ENCODE results near the gene PRICKLE2. TPM values are rescaled to one million over a fixed set of nuclear protein-coding genes. Genes with fewer than 3 reads are reported as not detected.

The PRICKLE2 gene
- total RNA-seq, 1 experiment from 2014 or later: 9.6 TPM

DNA sequence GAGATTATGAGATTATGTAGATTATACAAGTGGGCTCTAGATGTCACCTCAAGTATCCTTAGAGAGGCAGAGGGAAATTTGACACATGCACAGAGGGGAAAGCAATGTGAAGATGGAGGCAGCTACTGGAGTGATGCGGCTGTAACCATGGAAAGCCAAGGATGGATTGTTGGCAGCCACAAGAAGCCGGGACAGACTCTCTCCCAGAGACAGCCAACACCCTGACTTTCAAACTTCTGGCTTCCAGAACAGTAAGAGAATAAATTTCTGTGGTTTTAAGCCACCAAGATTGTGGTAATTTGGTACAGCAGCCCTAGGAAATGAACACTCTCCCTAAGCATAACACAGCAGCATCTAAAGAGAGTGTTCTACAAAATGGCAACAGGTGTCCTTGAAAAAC is 34.4 kb upstream of the PRICKLE2 start:
- intact Hi-C loops (cut with micrococcal nuclease): no loop called here
- H3K4me1 Mint-ChIP-seq (ENCODE audit: insufficient read depth, unreplicated experiment): peaks cover 51% of the 10 kb centered on the region
- BruUV-seq (replicated peaks): no TSS peak
- H3K9me3 Mint-ChIP-seq (ENCODE audit: unreplicated experiment): peaks cover 7% of the 10 kb centered on the region
- no peaks in the 10 kb centered on the region for H3K27me3 Mint-ChIP-seq (ENCODE audit: insufficient read depth, unreplicated experiment)
- H3K36me3 Mint-ChIP-seq (ENCODE audit: insufficient read depth, unreplicated experiment): peaks cover 21% of the 10 kb centered on the region
- CTCF ChIA-PET: interaction anchor here (0.6 kb wide), 1 partner anchor 101 kb away, joined by 3 read pairs; no protein-coding TSS in a partner anchor
- POLR2A ChIA-PET: no interaction called here
- no peak for DNase-seq (ENCODE audit: unreplicated experiment)
- TF ChIP-seq, protein P1, sequence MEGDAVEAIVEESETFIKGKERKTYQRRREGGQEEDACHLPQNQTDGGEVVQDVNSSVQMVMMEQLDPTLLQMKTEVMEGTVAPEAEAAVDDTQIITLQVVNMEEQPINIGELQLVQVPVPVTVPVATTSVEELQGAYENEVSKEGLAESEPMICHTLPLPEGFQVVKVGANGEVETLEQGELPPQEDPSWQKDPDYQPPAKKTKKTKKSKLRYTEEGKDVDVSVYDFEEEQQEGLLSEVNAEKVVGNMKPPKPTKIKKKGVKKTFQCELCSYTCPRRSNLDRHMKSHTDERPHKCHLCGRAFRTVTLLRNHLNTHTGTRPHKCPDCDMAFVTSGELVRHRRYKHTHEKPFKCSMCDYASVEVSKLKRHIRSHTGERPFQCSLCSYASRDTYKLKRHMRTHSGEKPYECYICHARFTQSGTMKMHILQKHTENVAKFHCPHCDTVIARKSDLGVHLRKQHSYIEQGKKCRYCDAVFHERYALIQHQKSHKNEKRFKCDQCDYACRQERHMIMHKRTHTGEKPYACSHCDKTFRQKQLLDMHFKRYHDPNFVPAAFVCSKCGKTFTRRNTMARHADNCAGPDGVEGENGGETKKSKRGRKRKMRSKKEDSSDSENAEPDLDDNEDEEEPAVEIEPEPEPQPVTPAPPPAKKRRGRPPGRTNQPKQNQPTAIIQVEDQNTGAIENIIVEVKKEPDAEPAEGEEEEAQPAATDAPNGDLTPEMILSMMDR (IDR thresholded peaks at IDR 0.05; ENCODE audit: unreplicated experiment): no peak
- H3K4me3 Mint-ChIP-seq (ENCODE audit: unreplicated experiment): no peak overlapping the region
- no peak overlapping the region for H3K27ac Mint-ChIP-seq (ENCODE audit: low read depth, unreplicated experiment)

DNA sequence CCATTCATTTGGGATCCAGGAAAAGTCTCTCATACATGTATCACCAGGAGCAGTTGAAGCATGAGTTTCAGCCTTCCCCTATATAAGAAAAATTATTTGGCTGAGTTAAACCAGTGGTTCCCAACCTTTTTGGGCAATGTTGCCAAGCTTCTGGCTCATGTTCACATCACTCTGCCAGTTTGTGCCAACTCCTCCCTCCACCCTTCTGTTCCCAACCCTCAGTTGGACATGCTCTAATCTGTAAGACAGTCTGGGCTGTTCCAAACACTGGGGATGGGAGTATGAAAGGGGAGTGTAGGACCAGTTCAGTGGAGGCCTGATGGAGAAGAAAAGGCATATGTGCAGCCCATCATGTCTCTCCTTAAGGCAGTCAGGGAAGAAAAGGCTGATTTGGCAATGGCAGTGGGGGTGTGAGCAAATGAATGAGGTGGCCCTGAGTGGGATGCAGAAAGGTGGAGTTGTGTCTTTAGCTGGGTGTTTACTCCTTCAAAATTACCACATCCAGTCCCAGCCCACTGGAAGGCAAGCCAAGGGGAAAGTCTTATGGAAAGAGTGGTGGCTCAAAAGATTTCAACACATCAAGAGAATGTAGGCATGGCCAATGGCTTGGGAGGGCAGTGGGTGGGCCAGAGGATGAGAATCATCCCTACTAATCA is 32.0 kb upstream of the PRICKLE2 start:
- no TSS peak for BruUV-seq (replicated peaks)
- Mint-ChIP-seq H3K27ac (ENCODE audit: low read depth, unreplicated experiment) (peak overlapping the region; percentile 78), H3K4me1 (ENCODE audit: insufficient read depth, unreplicated experiment) (peaks cover 45% of the 10 kb centered on the region), H3K36me3 (ENCODE audit: insufficient read depth, unreplicated experiment) (peaks cover 16% of the 10 kb centered on the region), H3K9me3 (ENCODE audit: unreplicated experiment) (peaks cover 3% of the 10 kb centered on the region), H3K27me3 (ENCODE audit: insufficient read depth, unreplicated experiment) (no peaks in the 10 kb centered on the region), H3K4me3 (ENCODE audit: unreplicated experiment) (no peak overlapping the region)
- ChIA-PET POLR2A (no interaction called here), CTCF (interaction anchor here (0.5 to 1.1 kb wide), 2 partner anchors 74 to 233 kb away, joined by 3 read pairs; no protein-coding TSS in a partner anchor)
- no peak for DNase-seq (ENCODE audit: unreplicated experiment)
- TF ChIP-seq, protein P1 (IDR thresholded peaks at IDR 0.05; ENCODE audit: unreplicated experiment): no peak
- intact Hi-C loops (cut with micrococcal nuclease): no loop called here

DNA sequence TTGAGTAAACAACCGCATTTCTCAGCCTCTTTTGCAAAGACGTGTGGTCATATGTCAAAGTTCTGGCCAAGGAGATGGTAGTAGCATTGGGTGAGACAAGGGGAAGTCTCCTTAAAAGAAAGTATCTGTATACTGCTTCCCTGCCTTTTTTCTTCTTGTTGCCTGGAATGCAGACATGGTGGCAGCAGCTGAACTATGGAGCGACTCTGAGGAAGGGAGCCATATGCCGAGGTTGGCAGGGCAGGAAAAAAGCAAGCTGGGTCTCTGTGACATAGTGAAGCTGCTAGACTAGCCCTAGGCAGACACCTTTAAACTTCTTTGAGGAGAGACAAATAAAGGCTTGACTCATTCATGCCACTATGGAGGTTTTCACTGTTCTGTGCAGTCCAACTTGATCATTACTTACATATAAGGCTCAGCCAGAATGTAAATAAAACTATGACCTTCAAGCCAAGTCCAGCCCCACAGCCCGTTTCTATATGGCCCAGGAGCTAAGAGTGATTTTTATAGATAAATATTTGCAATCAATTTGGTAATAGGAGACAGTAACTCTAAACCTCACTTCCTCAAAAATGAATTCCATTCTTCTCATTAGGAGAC is 30.6 kb upstream of the PRICKLE2 start:
- intact Hi-C loops (cut with micrococcal nuclease): no loop called here
- DNase-seq (ENCODE audit: unreplicated experiment): no peak
- H3K27ac Mint-ChIP-seq (ENCODE audit: low read depth, unreplicated experiment): no peak overlapping the region
- peaks cover 44% of the 10 kb centered on the region for H3K4me1 Mint-ChIP-seq (ENCODE audit: insufficient read depth, unreplicated experiment)
- no peaks in the 10 kb centered on the region for H3K27me3 Mint-ChIP-seq (ENCODE audit: insufficient read depth, unreplicated experiment)
- CTCF ChIA-PET: no interaction called here
- peaks cover 7% of the 10 kb centered on the region for H3K36me3 Mint-ChIP-seq (ENCODE audit: insufficient read depth, unreplicated experiment)
- no peaks in the 10 kb centered on the region for H3K9me3 Mint-ChIP-seq (ENCODE audit: unreplicated experiment)
- BruUV-seq (replicated peaks): no TSS peak
- POLR2A ChIA-PET: interaction anchor here (5.2 kb wide), 1 partner anchor 10 kb away, joined by 29 read pairs; no protein-coding TSS in a partner anchor
- TF ChIP-seq, protein P1 (IDR thresholded peaks at IDR 0.05; ENCODE audit: unreplicated experiment): no peak
- H3K4me3 Mint-ChIP-seq (ENCODE audit: unreplicated experiment): no peak overlapping the region

DNA sequence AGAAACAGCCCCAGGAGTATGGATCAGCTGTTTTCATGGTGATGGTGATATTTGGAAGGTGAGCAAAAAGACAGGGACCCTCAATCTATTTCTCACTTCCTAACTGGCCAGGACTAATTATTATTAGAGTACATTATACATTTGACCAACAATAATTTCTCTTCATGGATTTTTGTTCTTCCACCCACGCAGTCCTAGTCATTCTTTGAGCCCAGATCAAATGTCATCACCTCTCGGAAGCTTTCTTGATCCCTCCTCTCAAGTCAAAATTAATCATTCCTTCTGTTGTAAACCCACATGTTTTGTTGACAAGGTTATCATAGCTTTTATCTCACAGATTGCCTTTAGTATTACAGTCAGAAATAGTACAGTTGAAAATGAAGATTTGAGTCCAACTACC is 29.2 kb upstream of the PRICKLE2 start:
- peaks cover 5% of the 10 kb centered on the region for H3K36me3 Mint-ChIP-seq (ENCODE audit: insufficient read depth, unreplicated experiment)
- TF ChIP-seq, protein P1 (IDR thresholded peaks at IDR 0.05; ENCODE audit: unreplicated experiment): no peak
- intact Hi-C loops (cut with micrococcal nuclease): no loop called here
- no peak for DNase-seq (ENCODE audit: unreplicated experiment)
- BruUV-seq (replicated peaks): no TSS peak
- H3K27me3 Mint-ChIP-seq (ENCODE audit: insufficient read depth, unreplicated experiment): no peaks in the 10 kb centered on the region
- CTCF ChIA-PET: interaction anchor here (0.6 to 2.3 kb wide), 6 partner anchors 11 to 230 kb away, joined by 3 to 8 read pairs (median 4); no protein-coding TSS in a partner anchor
- H3K9me3 Mint-ChIP-seq (ENCODE audit: unreplicated experiment): no peaks in the 10 kb centered on the region
- POLR2A ChIA-PET: interaction anchor here (0.7 to 5.2 kb wide), 4 partner anchors 9 to 99 kb away, joined by 3 to 29 read pairs (median 6); no protein-coding TSS in a partner anchor
- H3K4me1 Mint-ChIP-seq (ENCODE audit: insufficient read depth, unreplicated experiment): peaks cover 42% of the 10 kb centered on the region
- no peak overlapping the region for H3K4me3 Mint-ChIP-seq (ENCODE audit: unreplicated experiment)
- no peak overlapping the region for H3K27ac Mint-ChIP-seq (ENCODE audit: low read depth, unreplicated experiment)

All from MCF 10A (cell line).